H9 (cell line): ENCODE data around the gene RASA3. TPM values are rescaled to one million over a fixed set of nuclear protein-coding genes. Genes with fewer than 3 reads are reported as not detected.

ENCODE experiments used
- DNase-seq: peaks from one replicate; pipeline ENCODE4 v3.0.0-alpha.2; 2017
- H2AFZ ChIP-seq: one replicate; pipeline ENCODE4 v1.6.1; 2013; ENCODE audit warnings: mild to moderate bottlenecking, low read length, control low read depth, moderate library complexity
- H2AK5ac ChIP-seq: 2 replicates; pipeline ENCODE4 v1.6.1; 2013; ENCODE audit warnings: low read length, control low read depth, mixed read lengths; ENCODE audit not compliant: insufficient read length
- H2BK120ac ChIP-seq: one replicate; pipeline ENCODE4 v1.6.1; 2013; ENCODE audit warnings: low read depth, mild to moderate bottlenecking, low read length, control low read depth, inconsistent platforms; ENCODE audit not compliant: poor library complexity, severe bottlenecking
- H2BK12ac ChIP-seq: 2 replicates; pipeline ENCODE4 v1.6.1; 2013; ENCODE audit warnings: low read length, control low read depth, mixed read lengths, low read depth; ENCODE audit not compliant: insufficient read length
- H2BK15ac ChIP-seq: 2 replicates; pipeline ENCODE4 v1.6.1; 2013; ENCODE audit warnings: low read depth, low read length, control low read depth
- H2BK20ac ChIP-seq: one replicate; pipeline ENCODE4 v1.6.1; 2013; ENCODE audit warnings: low read depth, mild to moderate bottlenecking, low read length, control low read depth, inconsistent platforms; ENCODE audit not compliant: poor library complexity, severe bottlenecking
- H2BK5ac ChIP-seq: 2 replicates; pipeline ENCODE4 v1.6.1; 2013; ENCODE audit warnings: low read length, control low read depth, mixed read lengths; ENCODE audit not compliant: insufficient read length
- H3K14ac ChIP-seq: 2 replicates; pipeline ENCODE4 v1.6.1; 2013; ENCODE audit warnings: low read length, control low read depth; ENCODE audit not compliant: insufficient read depth
- H3K18ac ChIP-seq: 2 replicates; pipeline ENCODE4 v1.6.1; 2013; ENCODE audit warnings: low read depth, mild to moderate bottlenecking, mixed read lengths, low read length, control low read depth; ENCODE audit not compliant: insufficient read length
- H3K23ac ChIP-seq: 2 replicates; pipeline ENCODE4 v1.6.1; 2013; ENCODE audit warnings: low read length, control low read depth, mixed read lengths, low read depth; ENCODE audit not compliant: insufficient read length
- H3K23me2 ChIP-seq: 2 replicates; pipeline ENCODE4 v1.6.1; 2013; ENCODE audit warnings: low read depth, mild to moderate bottlenecking, mixed read lengths, low read length, control low read depth; ENCODE audit not compliant: insufficient read length, poor library complexity, severe bottlenecking
- H3K27ac ChIP-seq: 2 replicates; pipeline ENCODE4 v1.5.1; 2013; ENCODE audit warnings: low read length, control low read depth, mixed read lengths, low read depth; ENCODE audit not compliant: insufficient read length
- H3K27me3 ChIP-seq: 2 replicates; pipeline ENCODE4 v1.6.1; 2013; ENCODE audit warnings: low read length, control low read depth, inconsistent platforms; ENCODE audit not compliant: insufficient read depth
- H3K4ac ChIP-seq: 2 replicates; pipeline ENCODE4 v1.6.1; 2013; ENCODE audit warnings: low read depth, mild to moderate bottlenecking, control low read depth, inconsistent platforms, low read length, moderate library complexity
- H3K4me1 ChIP-seq: 2 replicates; pipeline ENCODE4 v1.6.1; 2013; ENCODE audit warnings: low read length, control low read depth, inconsistent platforms; ENCODE audit not compliant: insufficient read depth
- H3K4me2 ChIP-seq: 2 replicates; pipeline ENCODE4 v1.6.1; 2013; ENCODE audit warnings: low read length, control low read depth, mixed read lengths; ENCODE audit not compliant: insufficient read length, insufficient read depth
- H3K56ac ChIP-seq: 2 replicates; pipeline ENCODE4 v1.6.1; 2013; ENCODE audit warnings: low read depth, mild to moderate bottlenecking, mixed read lengths, low read length, control low read depth; ENCODE audit not compliant: insufficient read length
- H3K79me1 ChIP-seq: 2 replicates; pipeline ENCODE4 v1.6.1; 2013; ENCODE audit warnings: low read depth, mild to moderate bottlenecking, moderate library complexity, low read length, control low read depth, inconsistent platforms; ENCODE audit not compliant: insufficient read depth, poor library complexity, severe bottlenecking
- H3K79me2 ChIP-seq: 2 replicates; pipeline ENCODE4 v1.6.1; 2013; ENCODE audit warnings: low read length, control low read depth, inconsistent platforms; ENCODE audit not compliant: insufficient read depth
- H3K9ac ChIP-seq: 2 replicates; pipeline ENCODE4 v1.6.1; 2013; ENCODE audit warnings: low read length, control low read depth, mixed read lengths; ENCODE audit not compliant: insufficient read length; ENCODE audit errors: extremely low read depth
- H3K9me3 ChIP-seq: one replicate; pipeline ENCODE4 v1.6.1; 2013; ENCODE audit warnings: low read depth, low read length, inconsistent platforms; ENCODE audit not compliant: control insufficient read depth
- H3T11ph ChIP-seq: one replicate; pipeline ENCODE4 v1.6.1; 2013; ENCODE audit warnings: mild to moderate bottlenecking, low read length, control low read depth, inconsistent platforms
- H4K20me1 ChIP-seq: one replicate; pipeline ENCODE4 v1.6.1; 2013; ENCODE audit not compliant: control insufficient read depth, insufficient read length, insufficient read depth
- H4K5ac ChIP-seq: 2 replicates; pipeline ENCODE4 v1.6.1; 2013; ENCODE audit warnings: low read depth, mild to moderate bottlenecking, mixed read lengths, low read length, control low read depth; ENCODE audit not compliant: insufficient read length
- H4K8ac ChIP-seq: replicated peaks from 2 replicates; pipeline ENCODE4 v1.6.1; 2013; ENCODE audit warnings: low read length, control low read depth, mixed read lengths, low read depth; ENCODE audit not compliant: insufficient read length
- H4K91ac ChIP-seq: 2 replicates; pipeline ENCODE4 v1.6.1; 2013; ENCODE audit warnings: low read depth, mild to moderate bottlenecking, moderate library complexity, mixed read lengths, low read length, control low read depth; ENCODE audit not compliant: insufficient read length
- H3K27ac Mint-ChIP-seq, 3 experiments: 2 replicates in 2 of 3; 3 replicates in 1 of 3; pipeline ENCODE4 v1.8.0; 2020 to 2021; ENCODE audit warnings: mixed read lengths in 3 of 3, mild to moderate bottlenecking in 1 of 3, moderate library complexity in 1 of 3
- H3K27me3 Mint-ChIP-seq: 2 replicates; pipeline ENCODE4 v1.8.0; 2021; ENCODE audit warnings: low read depth, mild to moderate bottlenecking, moderate library complexity, mixed read lengths
- H3K36me3 Mint-ChIP-seq, 3 experiments: 2 replicates in 2 of 3; 3 replicates in 1 of 3; pipeline ENCODE4 v1.8.0; 2020 to 2021; ENCODE audit warnings: low read depth in 3 of 3, mixed read lengths in 3 of 3; ENCODE audit not compliant: insufficient read depth in 1 of 3
- H3K4me1 Mint-ChIP-seq, 2 experiments: 2 replicates each; pipeline ENCODE4 v1.8.0; 2020; ENCODE audit warnings: mixed read lengths in 2 of 2
- H3K4me3 Mint-ChIP-seq, 2 experiments: 2 replicates in 1 of 2; 3 replicates in 1 of 2; pipeline ENCODE4 v1.8.0; 2020 to 2021; ENCODE audit warnings: mild to moderate bottlenecking in 2 of 2, mixed read lengths in 2 of 2, moderate library complexity in 1 of 2
- H3K9me3 Mint-ChIP-seq, 2 experiments: 2 replicates in 1 of 2; 3 replicates in 1 of 2; pipeline ENCODE4 v1.8.0; 2020; ENCODE audit warnings: mild to moderate bottlenecking in 2 of 2, mixed read lengths in 2 of 2, moderate library complexity in 1 of 2
- WGBS: extraction: QIAGEN DNeasy Blood & Tissue Kit; methylation state at CpG from one replicate; pipeline ENCODE4 v1.1.7; 2013; ENCODE audit warnings: missing lambda C conversion rate, low lambda C conversion rate, mixed read lengths; ENCODE audit not compliant: insufficient read length; ENCODE audit errors: extremely low coverage; 5-methylcytosine and 5-hydroxymethylcytosine counted together
- total RNA-seq: library from RNA; stranded (reverse); gene quantifications from 2 replicates; pipeline ENCODE4 v1.2.1, GENCODE V29; 2021
- TF ChIP-seq, protein P1 (sequence below): fragments of 200-600 bp; sonication (generic); conservative IDR thresholded peaks from 3 replicates; pipeline ENCODE4 v1.8.0; 2021; ENCODE audit warnings: antibody characterized with exemption, mild to moderate bottlenecking

Gene RASA3
- total RNA-seq, 1 experiment from 2014 or later = 12.3 TPM

DNA sequence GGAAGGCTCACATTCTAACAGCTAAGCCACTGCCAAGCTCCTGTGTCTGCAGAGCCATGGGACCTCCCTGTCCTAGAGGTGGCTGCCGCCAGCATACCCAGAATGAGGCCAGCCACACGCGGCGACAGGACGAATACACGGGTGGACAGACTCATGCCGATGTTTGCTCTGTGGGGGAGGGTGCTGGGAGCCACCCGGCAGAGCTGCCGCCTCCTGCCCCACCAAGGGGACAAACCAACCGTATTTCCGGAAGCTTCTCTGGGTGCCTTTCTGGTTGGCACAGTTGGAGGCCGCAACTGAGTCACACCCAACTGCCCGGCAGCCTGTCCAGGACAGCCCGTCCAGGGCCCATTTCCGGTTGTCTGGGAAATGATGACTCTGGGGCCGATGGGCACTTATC lies 178.9 kb downstream of the RASA3 start:
- no peak overlapping the region for H3K4me3 Mint-ChIP-seq
- no peak overlapping the region for H4K91ac ChIP-seq
- H3K23me2 ChIP-seq = no peaks in the 10 kb centered on the region
- H2BK15ac ChIP-seq = no peak overlapping the region
- no peak overlapping the region for H3K56ac ChIP-seq
- H2BK12ac ChIP-seq = no peak overlapping the region
- no peak overlapping the region; a peak in 1 of 7 replicates for H3K27ac Mint-ChIP-seq
- no peaks in the 10 kb centered on the region for H3K4me1 ChIP-seq
- H3K4me2 ChIP-seq = no peak overlapping the region
- peaks cover 13% of the 10 kb centered on the region for H3K27me3 Mint-ChIP-seq
- H3K4ac ChIP-seq = no peak overlapping the region
- H2BK5ac ChIP-seq = no peak overlapping the region
- no peaks in the 10 kb centered on the region for H3K27me3 ChIP-seq
- H2AK5ac ChIP-seq = no peak overlapping the region
- no CpG with 5 or more reads among the region's 16 CpGs for WGBS
- peaks cover 0 to 5% of the 10 kb centered on the region in 2 experiments; a peak in 2 of 4 replicates for H3K4me1 Mint-ChIP-seq
- H3T11ph ChIP-seq = no peak overlapping the region
- no peaks in the 10 kb centered on the region for H4K20me1 ChIP-seq
- peaks cover 34 to 37% of the 10 kb centered on the region in 2 experiments for H3K9me3 Mint-ChIP-seq
- TF ChIP-seq, protein P1, sequence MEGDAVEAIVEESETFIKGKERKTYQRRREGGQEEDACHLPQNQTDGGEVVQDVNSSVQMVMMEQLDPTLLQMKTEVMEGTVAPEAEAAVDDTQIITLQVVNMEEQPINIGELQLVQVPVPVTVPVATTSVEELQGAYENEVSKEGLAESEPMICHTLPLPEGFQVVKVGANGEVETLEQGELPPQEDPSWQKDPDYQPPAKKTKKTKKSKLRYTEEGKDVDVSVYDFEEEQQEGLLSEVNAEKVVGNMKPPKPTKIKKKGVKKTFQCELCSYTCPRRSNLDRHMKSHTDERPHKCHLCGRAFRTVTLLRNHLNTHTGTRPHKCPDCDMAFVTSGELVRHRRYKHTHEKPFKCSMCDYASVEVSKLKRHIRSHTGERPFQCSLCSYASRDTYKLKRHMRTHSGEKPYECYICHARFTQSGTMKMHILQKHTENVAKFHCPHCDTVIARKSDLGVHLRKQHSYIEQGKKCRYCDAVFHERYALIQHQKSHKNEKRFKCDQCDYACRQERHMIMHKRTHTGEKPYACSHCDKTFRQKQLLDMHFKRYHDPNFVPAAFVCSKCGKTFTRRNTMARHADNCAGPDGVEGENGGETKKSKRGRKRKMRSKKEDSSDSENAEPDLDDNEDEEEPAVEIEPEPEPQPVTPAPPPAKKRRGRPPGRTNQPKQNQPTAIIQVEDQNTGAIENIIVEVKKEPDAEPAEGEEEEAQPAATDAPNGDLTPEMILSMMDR = no peak
- H3K36me3 Mint-ChIP-seq = peaks cover 5 to 29% (median 11%) of the 10 kb centered on the region in 3 experiments
- no peak overlapping the region for H3K9ac ChIP-seq
- no peak overlapping the region for H2BK120ac ChIP-seq
- H3K79me2 ChIP-seq = no peaks in the 10 kb centered on the region
- H3K14ac ChIP-seq = no peak overlapping the region
- H4K8ac ChIP-seq = no peak overlapping the region
- no peaks in the 10 kb centered on the region for H3K79me1 ChIP-seq
- H3K23ac ChIP-seq = no peak overlapping the region
- DNase-seq = no peak
- H2BK20ac ChIP-seq = no peak overlapping the region
- no peak overlapping the region for H2AFZ ChIP-seq
- H3K18ac ChIP-seq = no peak overlapping the region
- no peaks in the 10 kb centered on the region for H3K9me3 ChIP-seq
- H3K27ac ChIP-seq = no peak overlapping the region
- no peak overlapping the region for H4K5ac ChIP-seq
